Osteocyte (in vitro differentiated cells): ENCODE data around the gene NLGN1. TPM values are rescaled to one million over a fixed set of nuclear protein-coding genes. Genes with fewer than 3 reads are reported as not detected.
"Not testable (repeated sequence)": the region's sequence is repeated elsewhere in the genome, so short reads cannot be mapped to it uniquely, and the experiment has no call there.

Source experiments
- DNase-seq: peaks from one replicate; pipeline ENCODE4 v3.0.0; 2021; ENCODE audit warnings: mixed read lengths; ENCODE audit not compliant: unreplicated experiment; ENCODE audit errors: extremely low spot score
- H3K27ac Mint-ChIP-seq: one replicate; pipeline ENCODE4 v1.8.0; 2021; ENCODE audit warnings: mild to moderate bottlenecking, mixed read lengths; ENCODE audit not compliant: unreplicated experiment
- H3K27me3 Mint-ChIP-seq: one replicate; pipeline ENCODE4 v1.8.0; 2021; ENCODE audit warnings: mixed read lengths; ENCODE audit not compliant: unreplicated experiment
- H3K36me3 Mint-ChIP-seq: one replicate; pipeline ENCODE4 v1.8.0; 2021; ENCODE audit warnings: mixed read lengths; ENCODE audit not compliant: unreplicated experiment
- H3K4me1 Mint-ChIP-seq: one replicate; pipeline ENCODE4 v1.8.0; 2021; ENCODE audit warnings: mixed read lengths; ENCODE audit not compliant: unreplicated experiment
- H3K4me3 Mint-ChIP-seq: one replicate; pipeline ENCODE4 v1.8.0; 2021; ENCODE audit warnings: mild to moderate bottlenecking, moderate library complexity, mixed read lengths; ENCODE audit not compliant: unreplicated experiment
- H3K9me3 Mint-ChIP-seq: one replicate; pipeline ENCODE4 v1.8.0; 2021; ENCODE audit warnings: mixed read lengths; ENCODE audit not compliant: unreplicated experiment
- total RNA-seq: library from RNA; stranded (reverse); gene quantifications from 2 replicates; pipeline ENCODE4 v1.2.1, GENCODE V29; 2021
- TF ChIP-seq, protein P1 (sequence below): fragments of 200-600 bp; sonication (generic); IDR thresholded peaks from 2 replicates; pipeline ENCODE4 v1.5.0; 2021; ENCODE audit warnings: antibody characterized with exemption, mild to moderate bottlenecking, moderate library complexity

Gene NLGN1
- total RNA-seq, 1 donor from 2014 or later: 3.9 TPM

DNA sequence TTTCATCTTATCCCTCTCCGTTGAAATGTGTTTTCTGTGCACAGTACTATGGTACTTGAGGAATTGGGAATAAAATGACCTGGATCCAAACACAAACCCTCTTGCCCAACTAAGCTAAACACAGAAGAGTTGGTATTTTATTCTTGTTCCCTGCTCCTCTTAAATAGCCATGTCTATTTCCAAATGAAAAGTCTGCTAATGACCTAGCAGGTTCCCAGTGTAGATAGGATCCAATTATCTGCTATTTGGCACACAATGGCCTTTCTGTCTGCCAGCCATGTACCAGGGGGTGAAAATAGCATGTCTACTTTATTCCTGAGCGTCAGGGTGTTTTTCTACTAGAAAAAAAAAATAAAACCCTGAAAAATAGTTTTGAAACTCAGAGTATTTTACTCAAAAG is 804.6 kb downstream of the NLGN1 start:
- Mint-ChIP-seq H3K36me3 (no peaks in the 10 kb centered on the region), H3K27me3 (no peaks in the 10 kb centered on the region), H3K27ac (peak overlapping the region; percentile 39), H3K9me3 (no peaks in the 10 kb centered on the region), H3K4me3 (no peak overlapping the region), H3K4me1 (peaks cover 43% of the 10 kb centered on the region)
- TF ChIP-seq, protein P1, sequence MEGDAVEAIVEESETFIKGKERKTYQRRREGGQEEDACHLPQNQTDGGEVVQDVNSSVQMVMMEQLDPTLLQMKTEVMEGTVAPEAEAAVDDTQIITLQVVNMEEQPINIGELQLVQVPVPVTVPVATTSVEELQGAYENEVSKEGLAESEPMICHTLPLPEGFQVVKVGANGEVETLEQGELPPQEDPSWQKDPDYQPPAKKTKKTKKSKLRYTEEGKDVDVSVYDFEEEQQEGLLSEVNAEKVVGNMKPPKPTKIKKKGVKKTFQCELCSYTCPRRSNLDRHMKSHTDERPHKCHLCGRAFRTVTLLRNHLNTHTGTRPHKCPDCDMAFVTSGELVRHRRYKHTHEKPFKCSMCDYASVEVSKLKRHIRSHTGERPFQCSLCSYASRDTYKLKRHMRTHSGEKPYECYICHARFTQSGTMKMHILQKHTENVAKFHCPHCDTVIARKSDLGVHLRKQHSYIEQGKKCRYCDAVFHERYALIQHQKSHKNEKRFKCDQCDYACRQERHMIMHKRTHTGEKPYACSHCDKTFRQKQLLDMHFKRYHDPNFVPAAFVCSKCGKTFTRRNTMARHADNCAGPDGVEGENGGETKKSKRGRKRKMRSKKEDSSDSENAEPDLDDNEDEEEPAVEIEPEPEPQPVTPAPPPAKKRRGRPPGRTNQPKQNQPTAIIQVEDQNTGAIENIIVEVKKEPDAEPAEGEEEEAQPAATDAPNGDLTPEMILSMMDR: no peak
- DNase-seq: no peak

DNA sequence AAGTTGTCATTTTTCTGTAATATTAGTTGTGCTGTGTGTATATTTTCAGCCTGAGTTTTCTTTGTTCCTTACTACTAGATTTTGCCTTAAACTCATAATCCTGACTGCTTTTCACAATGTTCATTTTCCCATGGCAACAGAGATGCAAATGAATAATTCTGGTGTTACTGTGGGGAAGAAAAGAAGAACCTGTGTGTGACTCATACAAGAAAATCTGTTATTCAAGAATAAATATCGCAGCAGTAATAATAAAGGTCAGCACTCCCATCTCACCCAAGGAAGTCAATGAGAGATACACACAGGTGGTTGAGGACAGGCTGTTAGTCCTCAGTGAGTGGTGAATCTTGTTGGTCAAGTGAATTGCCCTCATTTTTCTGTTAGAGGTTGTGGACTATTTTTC is 805.0 kb downstream of the NLGN1 start:
- Mint-ChIP-seq H3K36me3 (no peaks in the 10 kb centered on the region), H3K27ac (peak overlapping the region; percentile 39), H3K4me3 (no peak overlapping the region), H3K4me1 (peaks cover 45% of the 10 kb centered on the region), H3K9me3 (no peaks in the 10 kb centered on the region), H3K27me3 (no peaks in the 10 kb centered on the region)
- TF ChIP-seq, protein P1: no peak
- DNase-seq: no peak

DNA sequence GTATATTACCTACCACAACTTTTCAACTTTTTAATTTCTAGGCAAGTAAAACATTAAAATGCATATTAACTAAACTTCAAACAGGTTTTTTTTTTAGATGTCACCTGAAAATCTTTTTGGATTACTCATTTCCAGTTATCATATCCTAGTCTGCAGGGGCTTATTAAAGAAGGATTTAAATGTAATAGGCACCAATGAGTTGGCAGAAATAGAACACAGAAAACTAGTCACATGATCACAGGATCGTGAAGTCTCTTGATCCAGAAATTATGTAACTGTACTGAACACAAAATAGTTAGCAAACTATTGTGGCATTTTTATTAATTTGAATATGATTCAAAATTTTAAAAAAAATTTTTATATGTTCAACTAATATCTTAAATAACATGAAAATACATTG is 807.2 kb downstream of the NLGN1 start:
- H3K27ac Mint-ChIP-seq: no peak overlapping the region
- H3K4me1 Mint-ChIP-seq: peaks cover 31% of the 10 kb centered on the region
- H3K9me3 Mint-ChIP-seq: no peaks in the 10 kb centered on the region
- H3K27me3 Mint-ChIP-seq: no peaks in the 10 kb centered on the region
- TF ChIP-seq, protein P1: no peak
- no peak for DNase-seq
- H3K36me3 Mint-ChIP-seq: no peaks in the 10 kb centered on the region
- H3K4me3 Mint-ChIP-seq: no peak overlapping the region

DNA sequence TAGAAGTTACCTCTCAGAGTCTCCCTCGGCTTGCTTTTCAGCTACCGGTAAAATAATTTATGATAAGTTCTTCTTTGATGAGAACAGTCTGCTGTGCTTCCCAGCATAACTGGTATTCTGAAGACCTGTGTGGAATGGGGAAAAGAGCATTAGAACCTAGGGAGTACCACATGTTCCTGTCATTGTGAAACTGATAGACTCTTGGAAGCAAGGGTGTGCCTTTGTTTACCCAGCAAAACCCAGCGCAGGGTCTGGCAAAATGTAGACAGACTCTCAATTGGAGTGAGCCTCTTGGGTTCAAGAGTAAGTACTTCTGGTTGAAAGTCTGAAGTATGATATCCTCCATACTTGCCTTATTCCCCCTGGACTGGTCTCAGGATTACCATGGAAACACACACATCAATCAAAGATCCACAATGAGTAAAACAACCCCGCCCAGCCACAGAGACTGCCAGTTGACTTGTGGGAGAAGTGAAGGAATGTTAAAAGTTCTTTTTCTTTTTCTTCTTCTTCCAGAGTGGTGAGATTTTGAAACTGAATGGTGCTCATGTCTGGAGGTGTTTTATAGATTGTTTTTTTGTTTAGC is 809.2 kb downstream of the NLGN1 start:
- TF ChIP-seq, protein P1: no peak
- Mint-ChIP-seq H3K4me3 (no peak overlapping the region), H3K9me3 (no peaks in the 10 kb centered on the region), H3K27ac (peak overlapping the region; percentile 18), H3K4me1 (peaks cover 30% of the 10 kb centered on the region), H3K27me3 (no peaks in the 10 kb centered on the region), H3K36me3 (no peaks in the 10 kb centered on the region)
- no peak for DNase-seq

DNA sequence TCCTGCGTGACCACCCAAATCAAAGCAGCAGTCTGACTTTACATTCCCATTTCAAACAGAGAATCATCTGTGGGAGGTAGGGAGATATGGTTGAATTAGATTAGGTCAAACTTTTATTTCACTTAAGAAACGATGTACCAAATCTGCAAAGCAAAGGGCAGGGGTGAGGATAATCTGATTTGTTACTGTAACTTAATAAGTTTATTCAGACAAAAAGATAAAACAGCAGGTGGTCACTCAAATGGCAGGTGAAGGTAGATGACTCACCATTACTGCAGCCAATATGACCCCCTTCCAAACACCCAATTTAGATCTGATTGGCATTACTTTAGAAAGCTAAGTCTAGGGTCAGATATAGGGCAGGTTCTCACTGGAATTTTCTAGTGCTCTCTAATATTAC is 810.6 kb downstream of the NLGN1 start:
- no peak overlapping the region for H3K27ac Mint-ChIP-seq
- H3K36me3 Mint-ChIP-seq: no peaks in the 10 kb centered on the region
- no peaks in the 10 kb centered on the region for H3K9me3 Mint-ChIP-seq
- peaks cover 16% of the 10 kb centered on the region for H3K4me1 Mint-ChIP-seq
- no peak for DNase-seq
- H3K27me3 Mint-ChIP-seq: no peaks in the 10 kb centered on the region
- no peak overlapping the region for H3K4me3 Mint-ChIP-seq
- TF ChIP-seq, protein P1: no peak

DNA sequence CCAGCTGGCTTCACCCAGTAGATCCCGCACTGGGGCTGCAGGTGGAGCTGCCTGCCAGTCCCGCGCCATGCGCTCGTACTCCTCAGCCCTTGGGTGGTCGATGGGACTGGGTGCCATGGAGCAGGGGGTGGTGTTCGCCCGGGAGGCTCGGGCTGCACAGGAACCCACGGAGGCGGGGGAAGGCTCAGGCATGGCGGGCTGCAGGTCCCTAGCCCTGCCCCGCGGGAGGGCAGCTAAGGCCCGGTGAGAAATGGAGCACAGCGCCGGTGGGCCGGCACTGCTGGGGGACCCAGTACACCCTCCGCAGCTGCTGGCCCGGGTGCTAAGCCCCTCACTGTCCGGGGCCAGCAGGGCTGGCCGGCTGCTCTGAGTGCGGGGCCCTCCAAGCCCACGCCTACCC is 814.4 kb downstream of the NLGN1 start:
- H3K27me3 Mint-ChIP-seq, H3K9me3 Mint-ChIP-seq, H3K4me1 Mint-ChIP-seq, H3K27ac Mint-ChIP-seq, H3K36me3 Mint-ChIP-seq, DNase-seq, H3K4me3 Mint-ChIP-seq: not testable (repeated sequence)
